Iris pigment epithelial cell (primary cell): ENCODE data around the gene MICALL2.

ENCODE experiments used
- DNase-seq: peaks from one replicate; pipeline ENCODE4 v3.0.0-alpha.2; 2011; ENCODE audit warnings: low read depth

Gene MICALL2

DNA sequence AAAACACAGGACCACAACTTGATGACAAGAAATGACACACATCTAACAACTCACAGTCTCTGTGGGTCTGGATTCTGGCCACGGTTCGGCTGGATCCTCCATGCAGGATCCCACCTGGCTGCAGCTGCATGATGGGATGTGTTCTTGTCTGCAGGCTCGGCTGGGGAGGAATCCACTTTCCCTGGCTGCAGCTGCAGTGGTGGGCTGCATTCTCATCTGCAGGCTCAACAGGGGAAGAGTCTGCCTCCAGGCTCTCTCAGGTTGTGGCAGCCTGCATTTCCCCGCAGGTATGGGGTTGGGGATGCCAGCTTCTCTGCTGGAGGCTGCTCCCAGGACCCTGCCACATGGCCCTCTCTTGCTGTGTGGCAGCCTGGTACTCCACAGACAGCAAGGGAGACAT lies 64.9 kb downstream of the MICALL2 start:
- DNase-seq = no peak

DNA sequence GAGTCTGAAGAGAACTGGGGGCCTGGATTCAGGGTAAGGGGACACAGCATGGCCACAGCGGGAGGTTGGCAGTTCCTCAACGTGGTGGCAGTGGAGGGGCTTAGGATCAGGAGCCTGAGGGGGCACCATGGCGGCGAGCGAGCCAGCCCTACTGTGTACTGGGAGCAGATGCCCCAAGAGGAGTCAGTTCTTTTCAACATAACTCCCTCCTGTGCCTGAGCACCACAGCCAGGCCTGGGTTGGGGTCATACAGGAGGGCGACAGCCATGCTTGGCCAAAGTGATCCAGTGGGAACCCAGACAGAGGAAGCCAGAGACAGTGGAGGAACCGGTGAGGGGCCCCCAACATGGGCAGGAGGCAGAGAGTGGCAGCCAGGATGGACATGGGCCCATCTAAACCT lies 65.8 kb downstream of the MICALL2 start:
- DNase-seq = no peak

DNA sequence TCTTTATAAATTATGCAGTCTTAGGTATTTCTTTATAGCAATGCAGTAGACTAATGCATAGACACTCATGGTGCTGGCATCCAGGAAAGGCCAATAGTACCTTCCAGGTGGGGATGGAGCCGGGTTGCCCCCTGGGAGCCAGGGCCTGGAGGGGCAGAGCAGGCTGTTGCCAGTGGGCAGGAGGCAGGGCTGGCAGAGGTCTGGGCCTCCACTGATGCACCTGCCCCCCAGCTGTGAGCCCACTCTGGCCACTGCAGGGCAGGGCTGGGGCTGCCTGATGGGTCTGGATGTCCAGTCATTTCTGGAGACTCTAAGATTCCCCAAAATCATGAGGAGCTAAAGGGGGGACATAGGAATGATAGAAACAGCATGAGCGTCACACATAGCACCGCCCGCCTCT lies 66.7 kb downstream of the MICALL2 start:
- DNase-seq = no peak

DNA sequence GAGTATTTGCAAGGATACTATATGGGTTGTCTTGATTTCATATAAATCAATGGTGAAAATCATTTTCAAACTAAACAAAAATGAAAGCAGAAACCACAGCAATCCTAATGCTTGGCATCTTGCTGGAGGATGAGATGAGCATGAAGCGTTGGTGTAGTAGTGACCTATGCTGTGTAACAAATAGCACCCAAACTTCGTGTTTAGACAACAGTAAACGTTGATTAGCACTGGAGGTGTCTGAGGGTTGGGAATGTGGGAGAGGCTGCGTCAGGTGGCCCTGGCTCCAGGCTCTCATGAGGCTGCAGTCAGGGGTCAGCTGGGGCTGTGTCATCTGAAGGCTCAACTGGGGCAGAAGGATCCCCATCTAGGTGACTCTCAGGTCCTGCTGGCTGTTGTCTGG lies 67.8 kb downstream of the MICALL2 start:
- DNase-seq = no peak

DNA sequence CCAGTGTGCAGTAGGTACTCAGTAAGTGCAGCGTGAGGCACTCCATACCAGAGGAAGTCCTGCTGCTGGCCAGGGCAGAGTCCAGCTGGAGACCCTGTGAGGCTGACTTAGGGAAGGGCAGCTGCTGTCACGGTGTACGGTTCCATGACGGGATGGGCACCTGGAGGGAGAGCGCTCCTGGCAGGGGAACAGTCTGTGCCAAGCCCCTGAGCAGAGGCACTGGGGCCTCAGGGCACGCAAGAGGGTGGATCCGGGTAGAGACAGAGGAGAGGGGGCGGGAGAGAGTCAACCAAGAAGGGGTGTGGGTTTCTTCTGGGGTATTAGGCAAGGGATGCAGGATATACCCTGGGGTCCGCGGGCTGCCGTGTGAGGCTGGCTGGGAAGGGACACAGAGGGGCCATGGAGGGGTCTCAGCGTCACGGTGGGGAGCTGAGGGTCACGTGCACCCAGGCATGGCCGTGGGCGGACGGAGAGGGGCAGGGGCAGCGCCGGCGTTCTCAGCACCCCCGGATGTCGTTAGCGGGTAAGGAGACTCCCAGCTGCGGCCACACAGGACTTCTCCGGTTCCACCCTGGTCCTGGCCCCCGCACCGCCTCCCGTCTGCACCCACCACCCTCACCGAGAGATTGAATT lies 70.5 kb downstream of the MICALL2 start:
- no peak for DNase-seq

DNA sequence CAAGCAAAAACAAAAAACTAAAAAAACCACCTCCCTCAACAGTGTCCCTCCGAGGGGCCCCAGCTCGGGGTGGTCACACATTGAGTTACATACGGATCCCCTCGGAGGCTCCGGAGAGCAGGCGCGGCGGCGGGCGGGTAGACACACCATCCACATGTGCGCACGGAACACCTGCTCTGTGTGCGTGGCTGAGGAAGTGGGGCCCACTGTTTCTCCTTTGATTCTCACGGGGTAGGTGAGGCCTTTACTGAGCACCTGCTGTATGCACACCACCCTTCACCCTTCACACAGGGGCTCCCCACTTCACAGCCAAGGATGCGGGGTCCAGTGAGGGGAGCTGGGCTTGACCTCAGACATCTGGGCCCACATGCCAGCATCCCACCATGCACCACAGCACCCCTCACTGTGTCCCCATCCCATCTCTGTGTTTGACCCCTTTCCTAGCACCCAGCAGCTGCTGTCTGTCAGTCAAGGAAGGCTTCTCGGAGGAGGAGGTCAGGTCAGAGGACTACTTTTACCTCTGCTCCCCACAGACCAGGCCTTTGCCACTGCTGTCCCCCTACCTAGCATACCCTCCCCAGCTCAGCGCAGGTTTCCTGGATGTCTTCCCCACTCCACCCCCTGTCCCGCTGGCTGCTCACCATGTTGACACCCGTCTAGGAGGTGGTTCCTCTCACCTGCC lies 71.1 kb downstream of the MICALL2 start:
- no peak for DNase-seq

DNA sequence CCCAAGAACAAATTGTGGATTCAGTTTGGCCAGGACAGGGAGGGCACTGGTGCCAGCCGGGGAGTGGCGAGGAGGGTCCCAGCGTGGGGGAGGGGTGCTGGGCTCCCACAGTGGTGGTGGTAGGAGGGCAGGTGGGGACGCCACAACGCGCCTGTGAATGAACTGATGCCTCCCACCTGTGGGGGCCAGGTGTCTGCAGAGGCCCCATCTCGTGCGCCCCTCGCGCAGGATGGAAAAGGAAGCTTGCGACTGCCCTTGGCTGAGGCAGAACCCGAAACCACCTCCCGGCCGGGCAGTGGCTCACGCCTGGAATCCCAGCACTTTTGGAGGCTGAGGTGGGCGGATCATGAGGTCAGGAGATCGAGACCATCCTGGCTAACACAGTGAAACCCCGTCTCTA lies 72.0 kb downstream of the MICALL2 start:
- DNase-seq = no peak

DNA sequence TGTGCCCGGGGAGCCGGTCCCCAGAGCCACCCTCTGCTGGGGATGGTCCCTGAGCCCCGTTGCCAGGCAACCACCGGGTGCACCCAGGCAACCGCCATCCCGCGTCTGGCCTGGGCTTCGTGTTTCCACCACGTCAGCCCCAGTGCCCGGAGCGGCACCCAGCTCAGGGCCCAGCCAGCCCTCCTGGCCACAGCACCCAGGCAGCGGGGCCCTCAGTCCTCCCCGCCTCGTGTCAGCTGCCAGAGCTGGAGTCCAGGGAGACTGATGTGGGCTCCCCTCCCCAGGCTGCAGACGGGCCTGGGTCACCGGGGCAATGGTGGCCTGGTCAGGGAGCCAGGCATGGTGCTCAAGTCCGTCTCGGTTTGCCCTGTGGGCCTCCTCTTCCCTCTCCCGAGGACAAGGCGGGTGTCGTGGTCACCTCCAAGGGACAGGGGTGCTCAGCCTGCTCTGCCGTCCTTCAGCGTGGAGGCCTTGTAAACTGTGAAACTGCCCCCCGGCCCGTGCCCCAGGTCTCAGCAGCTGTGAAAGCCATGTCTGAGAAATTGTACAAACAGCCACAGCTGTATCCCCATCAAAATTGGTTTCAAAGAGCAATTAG lies 72.5 kb downstream of the MICALL2 start:
- DNase-seq = no peak

DNA sequence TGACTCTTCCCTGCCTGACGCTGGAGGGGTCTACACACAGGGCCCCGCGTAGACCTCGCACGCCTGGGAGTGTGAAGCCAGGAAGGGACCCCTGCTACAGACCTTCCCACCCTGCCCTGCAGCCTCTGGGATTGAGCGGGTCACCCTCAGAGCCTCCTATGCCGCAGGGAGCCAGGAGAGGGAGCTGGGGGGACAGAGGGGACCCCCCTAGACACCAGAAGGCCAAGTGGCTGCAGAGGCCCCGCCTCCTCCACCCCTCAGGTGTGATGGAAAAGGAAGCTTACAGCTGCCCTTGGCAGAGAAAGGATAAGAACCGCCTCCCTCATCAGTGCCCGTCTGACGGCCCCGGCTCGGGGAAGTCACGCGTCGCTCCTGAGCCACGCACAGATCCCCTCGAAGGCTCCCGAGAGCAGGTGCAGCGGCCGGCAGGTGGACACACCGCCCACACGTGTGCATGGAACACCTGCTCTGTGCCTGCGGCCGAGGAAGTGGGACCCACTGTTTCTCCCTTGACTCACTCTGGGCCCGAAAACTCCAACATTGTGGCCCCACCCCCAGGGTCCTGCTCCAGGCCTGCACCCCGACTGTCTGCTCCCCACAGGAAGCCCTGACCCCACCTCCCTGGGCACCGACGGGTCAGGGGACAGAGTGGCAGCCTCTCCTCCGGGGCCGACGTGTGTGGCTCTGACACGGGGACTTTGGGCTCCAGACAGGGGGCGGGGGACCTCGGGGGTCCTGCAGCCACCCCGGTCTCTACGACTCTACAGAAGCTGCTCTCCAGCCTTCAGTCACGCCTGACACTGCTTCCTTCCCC lies 73.3 kb downstream of the MICALL2 start:
- no peak for DNase-seq

DNA sequence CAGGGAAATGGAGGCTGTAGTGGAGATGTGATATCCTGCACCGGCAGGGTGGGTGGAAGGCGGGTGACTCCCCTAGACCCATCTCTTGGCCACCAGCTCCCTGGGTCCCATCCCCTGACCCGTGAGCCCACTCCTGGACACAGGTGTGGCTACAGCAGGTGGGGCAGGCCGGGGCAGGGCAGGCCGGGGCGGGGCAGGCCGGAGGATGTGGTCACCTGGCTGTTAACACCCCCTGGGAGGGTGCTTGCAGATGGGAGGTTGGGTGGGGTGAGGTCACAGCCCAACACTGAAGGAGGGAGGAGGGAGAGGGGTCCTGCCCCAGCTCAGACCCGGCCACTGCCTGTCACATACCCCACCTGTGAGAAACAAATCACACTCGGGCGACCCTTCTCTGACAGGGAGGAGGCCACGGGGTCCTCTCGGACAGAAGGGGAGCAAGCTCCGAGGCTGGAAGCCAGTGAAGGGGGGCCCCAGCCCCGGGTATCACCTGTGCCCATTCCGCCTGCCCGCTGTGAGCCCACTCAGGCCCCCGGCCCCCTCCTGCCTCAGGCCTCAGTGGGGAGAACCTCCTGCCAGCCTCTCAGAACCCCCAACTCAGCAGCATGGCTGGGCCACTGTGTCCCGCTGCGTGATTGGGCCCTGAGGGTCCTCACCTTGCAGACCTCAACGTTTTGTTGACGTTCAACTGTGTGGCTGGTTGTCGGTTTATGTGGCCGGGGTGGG lies 74.0 kb downstream of the MICALL2 start:
- DNase-seq = no peak
